OCI-LY3 (cell line): ENCODE measurements around the gene TUBB4B.
A peak's percentile ranks its signal among the peaks of the same experiment; 100 is the strongest.

Experiments used
- H2AFZ ChIP-seq: fragments of 200-600, 300-600 bp; shearing (Covaris generic); 2 replicates; pipeline ENCODE4 v1.6.0; 2014; ENCODE audit warnings: antibody characterized with exemption, low read depth, low read length
- H3K27ac ChIP-seq: fragments of 200-600, 300-600 bp; sonication (generic); 2 replicates; pipeline ENCODE4 v1.5.1; 2014; ENCODE audit warnings: mild to moderate bottlenecking, low read length, moderate library complexity, mixed read lengths
- H3K27me3 ChIP-seq: fragments of 200-600, 300-600 bp; sonication (generic); 2 replicates; pipeline ENCODE4 v1.6.1; 2014; ENCODE audit warnings: low read depth, low read length, mixed read lengths
- H3K36me3 ChIP-seq: fragments of 200-600, 300-600 bp; sonication (generic); replicated peaks from 2 replicates; pipeline ENCODE3; 2014; ENCODE audit warnings: low read depth, low read length, mixed read lengths
- H3K4me1 ChIP-seq: fragments of 300-600, 200-600 bp; sonication (generic); 2 replicates; pipeline ENCODE4 v1.6.1; 2014; ENCODE audit warnings: low read length, mixed read lengths
- H3K4me2 ChIP-seq: fragments of 200-600, 300-600 bp; sonication (generic); 2 replicates; pipeline ENCODE4 v1.6.1; 2014; ENCODE audit warnings: low read length, mixed read lengths
- H3K4me3 ChIP-seq: fragments of 300-600, 200-600 bp; sonication (generic); 2 replicates; pipeline ENCODE4 v1.5.1; 2014; ENCODE audit warnings: antibody characterized with exemption, mild to moderate bottlenecking, low read length, moderate library complexity
- H3K79me2 ChIP-seq: fragments of 300-600, 200-600 bp; shearing (Covaris generic); 2 replicates; pipeline ENCODE4 v1.6.1; 2014; ENCODE audit warnings: mild to moderate bottlenecking, low read length, mixed read lengths
- H3K9ac ChIP-seq: fragments of 300-600, 200-600 bp; shearing (Covaris generic); 2 replicates; pipeline ENCODE4 v1.6.0; 2014; ENCODE audit warnings: mild to moderate bottlenecking, low read length, moderate library complexity
- H3K9me3 ChIP-seq: fragments of 200-600, 300-600 bp; shearing (Covaris generic); 2 replicates; pipeline ENCODE4 v1.6.1; 2014; ENCODE audit warnings: low read length, mixed read lengths; ENCODE audit not compliant: insufficient read depth
- H4K20me1 ChIP-seq: fragments of 200-600, 300-600 bp; sonication (generic); 2 replicates; pipeline ENCODE4 v1.6.1; 2016; ENCODE audit warnings: low read length, mixed read lengths; ENCODE audit not compliant: insufficient read depth
- EZH2phosphoT487 ChIP-seq: fragments of 200-600 bp; shearing (Covaris generic); IDR thresholded peaks from 2 replicates; pipeline ENCODE4 v1.6.1; 2018; ENCODE audit warnings: antibody characterized with exemption, mixed run types, low read depth
- TF ChIP-seq, protein P1 (sequence below): fragments of 200-600, 300-600 bp; sonication (generic); IDR thresholded peaks from 2 replicates; pipeline ENCODE4 v1.5.1; 2014; ENCODE audit warnings: antibody characterized with exemption, low read length, low read depth

The TUBB4B gene

DNA sequence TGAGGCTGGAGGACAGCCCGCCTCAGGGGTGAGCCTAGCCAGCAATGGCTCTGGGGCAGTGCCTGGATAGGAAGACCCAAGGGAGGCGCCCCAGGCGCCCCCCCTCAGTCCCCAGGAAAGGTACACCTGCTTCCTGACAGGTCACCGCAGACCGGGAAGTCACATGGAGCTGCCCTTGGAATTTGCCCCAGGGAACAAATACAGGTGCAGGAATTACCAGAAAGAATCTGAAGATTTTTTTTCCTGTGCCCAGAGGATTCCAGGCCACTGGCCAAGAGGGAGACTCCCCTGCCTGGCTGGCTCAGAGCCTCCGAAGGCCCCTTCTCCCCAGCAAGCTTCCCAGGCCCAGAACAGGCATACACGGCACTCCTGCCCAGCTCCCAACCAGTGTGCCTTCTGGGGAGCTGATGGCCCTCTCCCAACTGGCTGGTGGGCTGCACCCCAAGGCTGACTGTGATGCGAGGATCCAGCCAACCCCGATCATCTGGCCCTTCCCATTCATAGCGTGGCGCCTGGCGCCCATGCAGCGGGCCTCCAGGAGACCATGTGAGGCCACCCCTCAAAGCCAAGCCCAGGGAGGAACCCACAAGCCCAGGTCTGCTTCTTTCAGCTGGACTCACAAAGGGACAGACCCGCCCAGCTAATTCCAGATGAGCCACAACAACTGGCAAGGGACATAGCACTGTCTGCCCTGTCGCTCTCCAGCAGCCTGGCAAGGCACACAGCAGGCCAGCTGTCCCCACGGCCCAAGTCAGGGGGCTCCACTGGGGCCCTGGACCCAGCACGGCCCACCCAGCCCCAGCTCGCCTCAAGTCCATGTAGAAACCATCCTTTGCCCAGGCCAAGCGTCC lies 42.8 kb upstream of the TUBB4B start:
- Histone ChIP-seq H2AFZ (no peak overlapping the region), H4K20me1 (no peaks in the 10 kb centered on the region), H3K79me2 (peaks cover 19% of the 10 kb centered on the region), H3K9me3 (no peaks in the 10 kb centered on the region), H3K27ac (no peak overlapping the region), H3K4me2 (no peak overlapping the region), H3K9ac (no peak overlapping the region), H3K27me3 (no peaks in the 10 kb centered on the region), H3K4me1 (peaks cover 11% of the 10 kb centered on the region), H3K4me3 (no peak overlapping the region), H3K36me3 (no peaks in the 10 kb centered on the region)
- no peak for TF ChIP-seq EZH2phosphoT487
- TF ChIP-seq, protein P1, sequence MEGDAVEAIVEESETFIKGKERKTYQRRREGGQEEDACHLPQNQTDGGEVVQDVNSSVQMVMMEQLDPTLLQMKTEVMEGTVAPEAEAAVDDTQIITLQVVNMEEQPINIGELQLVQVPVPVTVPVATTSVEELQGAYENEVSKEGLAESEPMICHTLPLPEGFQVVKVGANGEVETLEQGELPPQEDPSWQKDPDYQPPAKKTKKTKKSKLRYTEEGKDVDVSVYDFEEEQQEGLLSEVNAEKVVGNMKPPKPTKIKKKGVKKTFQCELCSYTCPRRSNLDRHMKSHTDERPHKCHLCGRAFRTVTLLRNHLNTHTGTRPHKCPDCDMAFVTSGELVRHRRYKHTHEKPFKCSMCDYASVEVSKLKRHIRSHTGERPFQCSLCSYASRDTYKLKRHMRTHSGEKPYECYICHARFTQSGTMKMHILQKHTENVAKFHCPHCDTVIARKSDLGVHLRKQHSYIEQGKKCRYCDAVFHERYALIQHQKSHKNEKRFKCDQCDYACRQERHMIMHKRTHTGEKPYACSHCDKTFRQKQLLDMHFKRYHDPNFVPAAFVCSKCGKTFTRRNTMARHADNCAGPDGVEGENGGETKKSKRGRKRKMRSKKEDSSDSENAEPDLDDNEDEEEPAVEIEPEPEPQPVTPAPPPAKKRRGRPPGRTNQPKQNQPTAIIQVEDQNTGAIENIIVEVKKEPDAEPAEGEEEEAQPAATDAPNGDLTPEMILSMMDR = no peak

DNA sequence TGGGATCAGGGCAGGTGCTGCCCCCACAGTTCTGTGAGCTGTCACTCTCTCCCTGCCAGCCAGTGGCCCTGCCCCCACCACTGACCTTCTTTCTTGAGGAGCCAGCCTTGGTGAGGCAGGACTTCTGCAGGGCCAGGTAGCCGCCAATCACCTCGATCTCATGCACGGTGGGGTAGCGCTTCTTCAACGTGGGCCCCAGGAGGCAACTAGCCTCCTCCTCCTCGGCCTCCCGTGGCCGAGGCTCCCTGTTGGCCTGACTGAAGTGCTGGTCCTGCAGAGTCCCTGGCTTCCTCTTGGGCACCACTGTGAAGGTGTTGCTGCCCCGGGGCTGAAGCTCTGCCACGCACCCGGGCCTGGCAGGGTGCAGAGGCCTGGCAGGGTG lies 42.2 kb upstream of the TUBB4B start:
- Histone ChIP-seq H3K4me1 (peaks cover 17% of the 10 kb centered on the region), H3K27me3 (no peaks in the 10 kb centered on the region), H4K20me1 (no peaks in the 10 kb centered on the region), H3K79me2 (peaks cover 25% of the 10 kb centered on the region), H3K9ac (no peak overlapping the region), H3K27ac (no peak overlapping the region), H3K4me3 (no peak overlapping the region), H3K9me3 (no peaks in the 10 kb centered on the region), H3K36me3 (no peaks in the 10 kb centered on the region), H2AFZ (no peak overlapping the region), H3K4me2 (no peak overlapping the region)
- no peak for TF ChIP-seq EZH2phosphoT487
- TF ChIP-seq, protein P1 = no peak

DNA sequence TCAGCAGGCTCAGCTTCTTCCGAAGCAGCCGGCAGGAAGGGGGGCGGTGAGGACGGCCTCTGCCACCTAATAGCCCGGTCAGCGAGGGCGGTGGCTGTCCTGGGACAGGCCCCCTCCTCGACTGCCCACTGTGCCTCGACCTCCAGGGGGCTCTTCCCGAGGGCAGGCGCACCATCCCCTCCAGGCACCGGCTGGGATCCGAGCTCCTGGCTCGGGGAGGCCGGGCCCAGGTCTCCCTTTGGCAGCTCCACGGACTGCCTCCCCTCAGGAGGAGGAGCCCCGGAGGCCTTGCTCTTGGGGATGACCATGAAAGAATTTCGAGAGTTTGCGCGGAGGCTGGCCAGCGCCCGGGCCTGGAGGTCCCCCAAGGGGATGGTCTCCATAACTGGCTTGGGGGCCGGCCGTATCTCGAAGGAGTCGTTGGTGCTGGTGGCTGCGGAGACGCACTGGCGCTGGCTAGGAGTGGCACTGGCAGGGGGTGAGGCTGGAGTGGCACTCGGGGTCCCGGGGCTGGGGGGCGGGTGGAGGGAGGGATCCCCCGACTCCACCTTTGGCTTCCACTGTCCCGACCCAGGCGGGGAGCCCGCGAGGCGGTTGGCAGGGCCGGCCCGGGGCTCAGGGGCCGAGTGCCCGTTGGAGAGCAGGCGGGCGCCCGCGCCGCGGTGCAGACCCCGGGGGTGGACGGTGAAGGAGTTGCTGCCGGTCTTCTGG lies 41.5 kb upstream of the TUBB4B start:
- H3K79me2 ChIP-seq = peaks cover 32% of the 10 kb centered on the region
- peak overlapping the region; percentile 76 for H3K4me3 ChIP-seq
- H3K36me3 ChIP-seq = no peaks in the 10 kb centered on the region
- H3K9me3 ChIP-seq = no peaks in the 10 kb centered on the region
- H3K9ac ChIP-seq = peak overlapping the region; percentile 49
- no peaks in the 10 kb centered on the region for H3K27me3 ChIP-seq
- H3K4me1 ChIP-seq = peaks cover 24% of the 10 kb centered on the region
- H4K20me1 ChIP-seq = no peaks in the 10 kb centered on the region; the same call in 1 of the 2 replicates
- no peak for TF ChIP-seq EZH2phosphoT487
- TF ChIP-seq, protein P1 = no peak
- no peak overlapping the region for H3K27ac ChIP-seq
- H3K4me2 ChIP-seq = peak overlapping the region; percentile 78
- H2AFZ ChIP-seq = no peak overlapping the region
